IMR-90 (cell line): Measurements from ENCODE around the gene RAB11FIP3. TPM values are rescaled to one million over a fixed set of nuclear protein-coding genes. Genes with fewer than 3 reads are reported as not detected.

Source experiments
- ATAC-seq: fragments of 200-7000 bp; cut with Tn5 transposase; 2 replicates; pipeline ENCODE4 v1.9.1; 2020; ENCODE audit warnings: low read depth, mild to moderate bottlenecking, moderate library complexity
- BruUV-seq: library from RNA; stranded (reverse); fragments of 400-500 nt; replicated peaks from 2 replicates; lab custom pipeline; 2021; lab: Mats Ljungman, UMichigan
- CTCF ChIA-PET: fragments of 300-600 bp; formaldehyde crosslinking; extraction: SDS; loops from one replicate; lab custom pipeline; 2021; ENCODE audit warnings: antibody characterized with exemption; lab: Yijun Ruan, JAX
- POLR2A ChIA-PET: fragments of 300-600 bp; sonication (Branson Sonifier 250); formaldehyde crosslinking; loops from one replicate; lab custom pipeline; 2022; ENCODE audit warnings: antibody characterized with exemption; ENCODE audit not compliant: unreplicated experiment; lab: Charles Lee
- DNase-seq: peaks from one replicate; pipeline ENCODE4 v3.0.0; 2013
- H2AFZ ChIP-seq: replicated peaks from 2 replicates; pipeline ENCODE3; 2013; ENCODE audit warnings: low read length, mild to moderate bottlenecking; ENCODE audit not compliant: poor library complexity
- H2AK5ac ChIP-seq: 2 replicates; pipeline ENCODE4 v1.6.1; 2013; ENCODE audit warnings: low read depth, low read length, inconsistent platforms
- H2AK9ac ChIP-seq: replicated peaks from 2 replicates; pipeline ENCODE3; 2013; ENCODE audit warnings: mild to moderate bottlenecking, low read depth, low read length, moderate library complexity; ENCODE audit not compliant: poor library complexity
- H2BK120ac ChIP-seq: 2 replicates; pipeline ENCODE4 v1.6.1; 2013; ENCODE audit warnings: low read depth, low read length, inconsistent platforms
- H2BK15ac ChIP-seq: 3 replicates; pipeline ENCODE4 v1.6.1; 2013; ENCODE audit warnings: low read depth, low read length, inconsistent platforms
- H2BK20ac ChIP-seq: 2 replicates; pipeline ENCODE4 v1.6.1; 2013; ENCODE audit warnings: low read depth, mild to moderate bottlenecking, inconsistent platforms, low read length, moderate library complexity
- H2BK5ac ChIP-seq: 2 replicates; pipeline ENCODE4 v1.6.1; 2013; ENCODE audit warnings: mild to moderate bottlenecking, low read depth, low read length, inconsistent platforms; ENCODE audit not compliant: poor library complexity, severe bottlenecking
- H3K14ac ChIP-seq: replicated peaks from 2 replicates; pipeline ENCODE4 v1.6.1; 2013; ENCODE audit warnings: low read depth, low read length, inconsistent platforms
- H3K18ac ChIP-seq: 2 replicates; pipeline ENCODE4 v1.6.1; 2013; ENCODE audit warnings: low read depth, low read length, control low read depth
- H3K23ac ChIP-seq: 2 replicates; pipeline ENCODE4 v1.6.1; 2013; ENCODE audit warnings: low read depth, low read length, inconsistent platforms
- H3K27ac ChIP-seq: 2 replicates; pipeline ENCODE4 v1.5.1; 2013; ENCODE audit warnings: mild to moderate bottlenecking, control low read depth, low read length; ENCODE audit not compliant: insufficient read depth
- H3K27me3 ChIP-seq: 2 replicates; pipeline ENCODE4 v1.6.1; 2013; ENCODE audit warnings: low read length; ENCODE audit not compliant: control insufficient read depth, insufficient read depth
- H3K36me3 ChIP-seq: 2 replicates; pipeline ENCODE4 v1.6.1; 2013; ENCODE audit warnings: low read length, mixed read lengths; ENCODE audit not compliant: control insufficient read depth, insufficient read depth
- H3K4ac ChIP-seq: 2 replicates; pipeline ENCODE4 v1.6.1; 2013; ENCODE audit warnings: low read depth, low read length, inconsistent platforms
- H3K4me1 ChIP-seq: 2 replicates; pipeline ENCODE4 v1.6.1; 2013; ENCODE audit warnings: low read length, mixed read lengths; ENCODE audit not compliant: control insufficient read depth, insufficient read depth
- H3K4me2 ChIP-seq: 2 replicates; pipeline ENCODE4 v1.6.1; 2013; ENCODE audit warnings: low read depth, mild to moderate bottlenecking, control low read depth, low read length, moderate library complexity
- H3K4me3 ChIP-seq: 2 replicates; pipeline ENCODE4 v1.5.1; 2013; ENCODE audit warnings: low read depth, mild to moderate bottlenecking, control low read depth, low read length, moderate library complexity; ENCODE audit not compliant: insufficient read depth
- H3K56ac ChIP-seq: 2 replicates; pipeline ENCODE4 v1.6.1; 2013; ENCODE audit warnings: low read length, inconsistent platforms; ENCODE audit not compliant: insufficient read depth; ENCODE audit errors: extremely low read depth
- H3K79me1 ChIP-seq, 2 experiments: 2 replicates each; pipeline ENCODE4 v1.6.1; 2013; ENCODE audit warnings: low read length in 2 of 2, inconsistent platforms in 1 of 2, low read depth in 1 of 2
- H3K9ac ChIP-seq: 2 replicates; pipeline ENCODE4 v1.6.1; 2013; ENCODE audit warnings: low read depth, low read length, control low read depth
- H3K9me1 ChIP-seq: 2 replicates; pipeline ENCODE4 v1.6.1; 2013; ENCODE audit warnings: low read length, inconsistent platforms; ENCODE audit not compliant: insufficient read depth
- H3K9me3 ChIP-seq: 2 replicates; pipeline ENCODE4 v1.6.1; 2013; ENCODE audit warnings: low read length; ENCODE audit not compliant: control insufficient read depth, insufficient read depth
- H4K20me1 ChIP-seq: 2 replicates; pipeline ENCODE4 v1.6.1; 2013; ENCODE audit warnings: low read length, inconsistent platforms; ENCODE audit not compliant: insufficient read depth
- H4K5ac ChIP-seq: 2 replicates; pipeline ENCODE4 v1.6.1; 2013; ENCODE audit warnings: mild to moderate bottlenecking, low read depth, low read length, control low read depth
- H4K8ac ChIP-seq, 2 experiments: 2 replicates each; pipeline ENCODE4 v1.6.1; 2013; ENCODE audit warnings: low read depth in 2 of 2, low read length in 2 of 2, control low read depth in 1 of 2, inconsistent platforms in 1 of 2
- H4K91ac ChIP-seq: 2 replicates; pipeline ENCODE4 v1.6.1; 2013; ENCODE audit warnings: low read depth, low read length, inconsistent platforms; ENCODE audit not compliant: insufficient read depth
- BHLHE40 ChIP-seq: fragments of 150-350 bp; IDR thresholded peaks from 2 replicates; pipeline ENCODE4 v1.6.1; 2016; ENCODE audit warnings: mild to moderate bottlenecking, low read depth, low read length
- CEBPB ChIP-seq: IDR thresholded peaks from 2 replicates; pipeline ENCODE4 v1.6.1; 2012; ENCODE audit warnings: low read depth, low read length, improper control_type of control experiment
- CHD1 ChIP-seq: IDR thresholded peaks from 2 replicates; pipeline ENCODE4 v1.6.1; 2012; ENCODE audit warnings: low read depth, low read length, improper control_type of control experiment
- FOS ChIP-seq: fragments of 150-350 bp; IDR thresholded peaks from 2 replicates; pipeline ENCODE4 v1.6.1; 2016; ENCODE audit warnings: low read depth, low read length
- MAFK ChIP-seq: IDR thresholded peaks from 2 replicates; pipeline ENCODE4 v1.6.1; 2012; ENCODE audit warnings: low read depth, low read length, improper control_type of control experiment
- MAZ ChIP-seq: IDR thresholded peaks from 2 replicates; pipeline ENCODE4 v1.6.1; 2012; ENCODE audit warnings: low read depth, mild to moderate bottlenecking, low read length, improper control_type of control experiment, moderate library complexity, borderline replicate concordance
- MXI1 ChIP-seq: IDR thresholded peaks from 2 replicates; pipeline ENCODE4 v1.6.1; 2012; ENCODE audit warnings: low read depth, mild to moderate bottlenecking, low read length, moderate library complexity, borderline replicate concordance
- NFE2L2 ChIP-seq: fragments of 150-350 bp; IDR thresholded peaks from 2 replicates; pipeline ENCODE4 v1.6.1; 2016; ENCODE audit warnings: low read depth, mild to moderate bottlenecking, low read length
- POLR2A ChIP-seq: IDR thresholded peaks from 2 replicates; pipeline ENCODE4 v1.6.1; 2012; ENCODE audit warnings: mild to moderate bottlenecking, low read depth, low read length
- RAD21 ChIP-seq: IDR thresholded peaks from 2 replicates; pipeline ENCODE4 v1.6.1; 2012; ENCODE audit warnings: low read length, improper control_type of control experiment
- RCOR1 ChIP-seq: IDR thresholded peaks from 2 replicates; pipeline ENCODE4 v1.6.1; 2012; ENCODE audit warnings: mild to moderate bottlenecking, low read length, improper control_type of control experiment; ENCODE audit not compliant: insufficient replicate concordance
- RFX5 ChIP-seq: IDR thresholded peaks from 2 replicates; pipeline ENCODE4 v1.8.0; 2012; ENCODE audit warnings: low read depth, mild to moderate bottlenecking, low read length, moderate library complexity
- USF2 ChIP-seq: fragments of 150-350 bp; IDR thresholded peaks from 2 replicates; pipeline ENCODE4 v1.6.1; 2017; ENCODE audit warnings: mild to moderate bottlenecking, antibody characterized with exemption, low read length, low read depth
- WGBS, 2 experiments: methylation state at CpG; one replicate each; pipeline versions ENCODE4 v1.1.5 to v1.1.7; 2013; ENCODE audit warnings: missing lambda C conversion rate in 2 of 2; ENCODE audit not compliant: insufficient read length in 1 of 2; ENCODE audit errors: extremely low coverage in 2 of 2; 5-methylcytosine and 5-hydroxymethylcytosine counted together
- dilution Hi-C: fragments of 300-500 bp; cut with HindIII; formaldehyde crosslinking; loops from one replicate; pipeline ENCODE4 v1.14.3; 2018; ENCODE audit warnings: low sequenced_read_pairs; ENCODE audit not compliant: unreplicated experiment
- in situ Hi-C: fragments of 300-500 bp; cut with MboI; formaldehyde crosslinking; loops from 3 replicates; pipeline ENCODE4 v1.14.3; 2019; ENCODE audit warnings: low sequenced_read_pairs, inconsistent platforms, mixed read lengths
- intact Hi-C: fragments of 100-400 bp; cut with micrococcal nuclease; formaldehyde crosslinking; loops from 2 replicates; pipeline ENCODE4 v1.10.0; 2022
- polyA plus RNA-seq, 3 experiments: library from polyadenylated mRNA; depleted of rRNA; stranded (reverse); fragments of >200 nt; gene quantifications; 2 replicates each; pipeline ENCODE4 v1.2.3, GENCODE V29; 2012; ENCODE audit warnings: low replicate concordance in 1 of 3
- total RNA-seq: library from RNA; depleted of rRNA; stranded (reverse); fragments of >200 nt; gene quantifications from 2 replicates; pipeline ENCODE4 v1.2.3, GENCODE V29; 2012
- TF ChIP-seq, protein P1 (sequence below): fragments of 150-350 bp; IDR thresholded peaks from 2 replicates; pipeline ENCODE4 v1.6.1; 2016; ENCODE audit warnings: low read depth, mild to moderate bottlenecking, low read length, moderate library complexity, borderline replicate concordance
- TF ChIP-seq, protein P2 (sequence below): conservative IDR thresholded peaks from 2 replicates; pipeline ENCODE4 v1.5.1; 2012; ENCODE audit warnings: mild to moderate bottlenecking, low read depth, low read length, improper control_type of control experiment

The RAB11FIP3 gene
- total and polyA plus RNA-seq, 2 of the 4 experiments (the other 2 are of a cell fraction), result 7.5 to 22.5 TPM

- Histone ChIP-seq H2AK5ac (no peak overlapping the region), H3K4me2 (no peak overlapping the region), H3K4ac (no peak overlapping the region), H4K5ac (no peak overlapping the region), H2AK9ac (no peak overlapping the region), H3K18ac (no peak overlapping the region), H3K79me1 (no peaks in the 10 kb centered on the region), H3K36me3 (peaks cover 14% of the 10 kb centered on the region), H3K9me1 (no peaks in the 10 kb centered on the region), H2BK120ac (no peak overlapping the region), H3K27ac (no peak overlapping the region), H2BK20ac (no peak overlapping the region), H2BK5ac (no peak overlapping the region), H3K14ac (no peak overlapping the region), H3K9me3 (no peaks in the 10 kb centered on the region), H3K4me1 (no peaks in the 10 kb centered on the region; the same call in 1 of the 2 replicates), H2BK15ac (no peak overlapping the region), H4K91ac (no peak overlapping the region), H4K8ac (no peak overlapping the region), H3K56ac (no peak overlapping the region), H4K20me1 (no peaks in the 10 kb centered on the region), H3K4me3 (no peak overlapping the region), H3K27me3 (no peaks in the 10 kb centered on the region), H2AFZ (peak overlapping the region; percentile 61), H3K9ac (no peak overlapping the region), H3K23ac (no peak overlapping the region)
- 76% methylated on average over 3 of the region's 11 CpGs; no CpG with 5 or more reads in 1 of the 2 experiments for WGBS, 2 experiments
- POLR2A ChIA-PET, result interaction anchor here (0.5 kb wide), 1 partner anchor 36 kb away, joined by 3 read pairs; no protein-coding TSS in a partner anchor
- DNase-seq (peak; percentile 27), ATAC-seq (peak; percentile 82)
- intact Hi-C loops (loop anchor here (2.0 kb wide), 1 partner anchor 70 kb away; the partner anchor contains the start of gene RAB11FIP3), in situ Hi-C loops (no loop called here), dilution Hi-C loops (no loop called here)
- BruUV-seq, result no TSS peak
- CTCF ChIA-PET, result interaction anchor here (1.2 kb wide), 1 partner anchor 103 kb away, joined by 3 read pairs; no protein-coding TSS in a partner anchor
- TF ChIP-seq CEBPB (no peak), RCOR1 (no peak), MAFK (no peak), FOS (no peak), RAD21 (peak; percentile 51), NFE2L2 (no peak), MXI1 (no peak), RFX5 (no peak), CHD1 (no peak), POLR2A (no peak), BHLHE40 (no peak), MAZ (no peak), USF2 (no peak)
- TF ChIP-seq, protein P1, sequence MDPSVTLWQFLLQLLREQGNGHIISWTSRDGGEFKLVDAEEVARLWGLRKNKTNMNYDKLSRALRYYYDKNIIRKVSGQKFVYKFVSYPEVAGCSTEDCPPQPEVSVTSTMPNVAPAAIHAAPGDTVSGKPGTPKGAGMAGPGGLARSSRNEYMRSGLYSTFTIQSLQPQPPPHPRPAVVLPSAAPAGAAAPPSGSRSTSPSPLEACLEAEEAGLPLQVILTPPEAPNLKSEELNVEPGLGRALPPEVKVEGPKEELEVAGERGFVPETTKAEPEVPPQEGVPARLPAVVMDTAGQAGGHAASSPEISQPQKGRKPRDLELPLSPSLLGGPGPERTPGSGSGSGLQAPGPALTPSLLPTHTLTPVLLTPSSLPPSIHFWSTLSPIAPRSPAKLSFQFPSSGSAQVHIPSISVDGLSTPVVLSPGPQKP, result no peak
- TF ChIP-seq, protein P2, sequence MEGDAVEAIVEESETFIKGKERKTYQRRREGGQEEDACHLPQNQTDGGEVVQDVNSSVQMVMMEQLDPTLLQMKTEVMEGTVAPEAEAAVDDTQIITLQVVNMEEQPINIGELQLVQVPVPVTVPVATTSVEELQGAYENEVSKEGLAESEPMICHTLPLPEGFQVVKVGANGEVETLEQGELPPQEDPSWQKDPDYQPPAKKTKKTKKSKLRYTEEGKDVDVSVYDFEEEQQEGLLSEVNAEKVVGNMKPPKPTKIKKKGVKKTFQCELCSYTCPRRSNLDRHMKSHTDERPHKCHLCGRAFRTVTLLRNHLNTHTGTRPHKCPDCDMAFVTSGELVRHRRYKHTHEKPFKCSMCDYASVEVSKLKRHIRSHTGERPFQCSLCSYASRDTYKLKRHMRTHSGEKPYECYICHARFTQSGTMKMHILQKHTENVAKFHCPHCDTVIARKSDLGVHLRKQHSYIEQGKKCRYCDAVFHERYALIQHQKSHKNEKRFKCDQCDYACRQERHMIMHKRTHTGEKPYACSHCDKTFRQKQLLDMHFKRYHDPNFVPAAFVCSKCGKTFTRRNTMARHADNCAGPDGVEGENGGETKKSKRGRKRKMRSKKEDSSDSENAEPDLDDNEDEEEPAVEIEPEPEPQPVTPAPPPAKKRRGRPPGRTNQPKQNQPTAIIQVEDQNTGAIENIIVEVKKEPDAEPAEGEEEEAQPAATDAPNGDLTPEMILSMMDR, result peak; percentile 46
Measured at GRCh38 chr16:495127-495748, 69.8 kb downstream of the RAB11FIP3 start.
